HepG2 (cell line): ENCODE results near the gene ARPIN. TPM values are rescaled to one million over a fixed set of nuclear protein-coding genes. Genes with fewer than 3 reads are reported as not detected.
A peak's percentile ranks its signal among the peaks of the same experiment; 100 is the strongest.
"Not testable (repeated sequence)": the region's sequence is repeated elsewhere in the genome, so short reads cannot be mapped to it uniquely, and the experiment has no call there.

Source experiments
- ATAC-seq: fragments of 200-7000 bp; cut with Tn5 transposase; 3 replicates; pipeline ENCODE4 v1.9.1; 2020; ENCODE audit warnings: mild to moderate bottlenecking, moderate library complexity
- BruUV-seq: library from RNA; stranded (reverse); fragments of 400-500 nt; replicated peaks from 2 replicates; lab custom pipeline; 2021; lab: Mats Ljungman, UMichigan
- CTCF ChIA-PET: fragments of 300-600 bp; formaldehyde crosslinking; extraction: SDS; loops from one replicate; lab custom pipeline; 2021; ENCODE audit warnings: low total read pairs, inconsistent platforms, low intra/inter-chr PET ratio; lab: Yijun Ruan, JAX
- POLR2A ChIA-PET: fragments of 350-600 bp; sonication (Branson Sonifier 250); formaldehyde crosslinking; loops from one replicate; lab custom pipeline; 2020; ENCODE audit warnings: antibody characterized with exemption, inconsistent platforms; lab: Yijun Ruan, JAX
- DNase-seq: peaks from one replicate; pipeline ENCODE4 v3.0.0-alpha.2; 2015; ENCODE audit warnings: low spot score
- FAIRE-seq: peaks from 3 replicates; lab custom pipeline; 2011; peaks lifted over from hg19 to GRCh38; lab: Jason Lieb, UNC
- H2AFZ ChIP-seq: one replicate; pipeline ENCODE4 v1.6.1; 2011; ENCODE audit warnings: low read length, inconsistent platforms
- H3K27ac ChIP-seq: fragments of 300-600 bp; 3 replicates; pipeline ENCODE4 v1.8.0; 2011; ENCODE audit warnings: mixed run types, mild to moderate bottlenecking, mixed read lengths, low read length, inconsistent platforms; ENCODE audit not compliant: insufficient read depth; ENCODE audit errors: extremely low read length
- H3K27me3 ChIP-seq, 2 experiments: fragments of 200-600 bp in 1 of 2; 2 replicates in 1 of 2; 3 replicates in 1 of 2; pipeline versions ENCODE4 v1.6.0 to v1.8.0; 2011; ENCODE audit warnings: low read length in 2 of 2, mild to moderate bottlenecking in 2 of 2, moderate library complexity in 2 of 2, inconsistent platforms in 1 of 2; ENCODE audit not compliant: insufficient read depth in 2 of 2, control insufficient read depth in 1 of 2
- H3K36me3 ChIP-seq, 2 experiments: fragments of 200-600 bp in 1 of 2; replicated peaks in 1 of 2; 2 replicates in 1 of 2; 3 replicates in 1 of 2; pipeline versions ENCODE4 v1.5.1 to v1.8.0; 2011; ENCODE audit warnings: low read length in 2 of 2, inconsistent platforms in 1 of 2; ENCODE audit not compliant: insufficient read depth in 2 of 2, control insufficient read depth in 1 of 2
- H3K4me1 ChIP-seq: 2 replicates; pipeline ENCODE4 v1.5.1; 2012; ENCODE audit warnings: low read length, inconsistent platforms; ENCODE audit not compliant: insufficient read depth
- H3K4me2 ChIP-seq: 2 replicates; pipeline ENCODE4 v1.6.0; 2011; ENCODE audit warnings: low read depth, low read length, inconsistent platforms
- H3K4me3 ChIP-seq, 3 experiments: fragments of 200-600 bp in 1 of 3; sonication (generic), shearing (Covaris generic) in 1 of 3; replicated peaks in 1 of 3; 2 replicates each; pipeline ENCODE4 v1.5.1; 2011 to 2016; ENCODE audit warnings: low read length in 3 of 3, inconsistent platforms in 2 of 3, low read depth in 2 of 3, mild to moderate bottlenecking in 2 of 3, control low read depth in 1 of 3, mixed read lengths in 1 of 3; ENCODE audit not compliant: insufficient read depth in 1 of 3
- H3K79me2 ChIP-seq: one replicate; pipeline ENCODE4 v1.6.1; 2011; ENCODE audit warnings: low read length, inconsistent platforms; ENCODE audit not compliant: insufficient read depth
- H3K9ac ChIP-seq: 2 replicates; pipeline ENCODE4 v1.6.0; 2011; ENCODE audit warnings: mild to moderate bottlenecking, low read depth, low read length, inconsistent platforms; ENCODE audit not compliant: insufficient read depth
- H3K9me3 ChIP-seq: 2 replicates; pipeline ENCODE4 v1.5.1; 2012; ENCODE audit warnings: mild to moderate bottlenecking, low read length
- H4K20me1 ChIP-seq: 2 replicates; pipeline ENCODE4 v1.6.0; 2011; ENCODE audit warnings: inconsistent platforms, mild to moderate bottlenecking, low read length, moderate library complexity; ENCODE audit not compliant: insufficient read depth
- CEBPG ChIP-seq: IDR thresholded peaks from 2 replicates; pipeline ENCODE4 v1.6.1; 2016
- ISX ChIP-seq: sonication (generic); formaldehyde crosslinking; conservative IDR thresholded peaks from 2 replicates; pipeline ENCODE4 v1.5.0; 2020; ENCODE audit warnings: missing genetic modification reagents
- JUN ChIP-seq: sonication (generic); formaldehyde crosslinking; IDR thresholded peaks from 2 replicates; pipeline ENCODE4 v1.4.0; 2020; ENCODE audit warnings: mild to moderate bottlenecking, missing genetic modification reagents
- MAFF ChIP-seq: IDR thresholded peaks from 2 replicates; pipeline ENCODE4 v1.6.1; 2011; ENCODE audit warnings: low read depth, low read length, improper control_type of control experiment
- MAFK ChIP-seq, 2 experiments: IDR thresholded peaks in 1 of 2; conservative IDR thresholded peaks in 1 of 2; 2 replicates each; pipeline ENCODE4 v1.6.1; 2011; ENCODE audit warnings: improper control_type of control experiment in 2 of 2, low read length in 2 of 2
- RFXAP ChIP-seq: sonication (generic); formaldehyde crosslinking; IDR thresholded peaks from 2 replicates; pipeline ENCODE4 v1.4.0; 2020; ENCODE audit warnings: missing genetic modification reagents, borderline replicate concordance
- TGIF2 ChIP-seq: IDR thresholded peaks from 2 replicates; pipeline ENCODE4 v1.6.1; 2016; ENCODE audit warnings: control low read depth, missing compliant biosample characterization
- ZFP36L2 ChIP-seq: sonication (generic); formaldehyde crosslinking; IDR thresholded peaks from 2 replicates; pipeline ENCODE4 v1.4.0; 2020; ENCODE audit warnings: missing genetic modification reagents
- ZNF260 ChIP-seq: sonication (generic); formaldehyde crosslinking; IDR thresholded peaks from 2 replicates; pipeline ENCODE4 v1.4.0; 2020; ENCODE audit warnings: missing genetic modification reagents, low read depth, mild to moderate bottlenecking, borderline replicate concordance
- ZNF431 ChIP-seq: sonication (generic); formaldehyde crosslinking; IDR thresholded peaks from 2 replicates; pipeline ENCODE4 v1.9.0; 2022; ENCODE audit warnings: missing genetic modification reagents, low read depth, mild to moderate bottlenecking, borderline replicate concordance
- ZNF597 ChIP-seq: sonication (generic); formaldehyde crosslinking; IDR thresholded peaks from 2 replicates; pipeline ENCODE4 v1.5.0; 2020; ENCODE audit warnings: missing genetic modification reagents
- ZNF629 ChIP-seq: sonication (generic); formaldehyde crosslinking; conservative IDR thresholded peaks from 2 replicates; pipeline ENCODE4 v1.5.0; 2020; ENCODE audit warnings: missing genetic modification reagents
- ZNF709 ChIP-seq: sonication (generic); formaldehyde crosslinking; IDR thresholded peaks from 2 replicates; pipeline ENCODE4 v1.5.0; 2020; ENCODE audit warnings: mild to moderate bottlenecking, missing genetic modification reagents
- ZNF891 ChIP-seq: sonication (generic); formaldehyde crosslinking; IDR thresholded peaks from 2 replicates; pipeline ENCODE4 v1.5.0; 2020; ENCODE audit warnings: mild to moderate bottlenecking, missing genetic modification reagents
- WGBS: methylation state at CpG from one replicate; pipeline ENCODE4 v1.1.6; 2017; ENCODE audit warnings: low lambda C conversion rate; 5-methylcytosine and 5-hydroxymethylcytosine counted together
- in situ Hi-C: cut with HindIII; loops from 2 replicates; pipeline ENCODE4 v1.10.0; 2017; ENCODE audit warnings: low pct_unique_long_range_greater_than_20kb; ENCODE audit not compliant: extremely low pct_ligation_motif_present
- intact Hi-C: fragments of 100-400 bp; cut with micrococcal nuclease; formaldehyde crosslinking; loops from one replicate; pipeline ENCODE4 v1.10.0; 2022; ENCODE audit not compliant: unreplicated experiment
- polyA plus RNA-seq, 8 experiments: library from polyadenylated mRNA; depleted of rRNA in 3 of 8; stranded (reverse) in 7 of 8; unstranded in 1 of 8; fragments of >200 nt; fragmentation: Illumina TruSeq in 4 of 8; extraction: Trizol in 4 of 8; gene quantifications; 2 replicates each; pipeline versions ENCODE4 v1.2.1 to v1.2.3, GENCODE V29; 2011 to 2016; ENCODE audit warnings: low read depth in 4 of 8, missing spikeins in 1 of 8, mixed read lengths in 1 of 8; ENCODE audit not compliant: insufficient read depth in 1 of 8
- total RNA-seq, 5 experiments: library from RNA; depleted of rRNA; stranded (reverse); fragments of >200 nt; fragmentation: Illumina TruSeq; extraction: Trizol; gene quantifications; 2 replicates each; pipeline ENCODE4 v1.2.3, GENCODE V29; 2016; ENCODE audit warnings: low read depth in 1 of 5

Gene ARPIN
- total and polyA plus RNA-seq, 2 of the 13 experiments (the other 11 are each of a cell fraction or from before 2014, with no cell fraction given) = 2.8 to 5.0 TPM

DNA sequence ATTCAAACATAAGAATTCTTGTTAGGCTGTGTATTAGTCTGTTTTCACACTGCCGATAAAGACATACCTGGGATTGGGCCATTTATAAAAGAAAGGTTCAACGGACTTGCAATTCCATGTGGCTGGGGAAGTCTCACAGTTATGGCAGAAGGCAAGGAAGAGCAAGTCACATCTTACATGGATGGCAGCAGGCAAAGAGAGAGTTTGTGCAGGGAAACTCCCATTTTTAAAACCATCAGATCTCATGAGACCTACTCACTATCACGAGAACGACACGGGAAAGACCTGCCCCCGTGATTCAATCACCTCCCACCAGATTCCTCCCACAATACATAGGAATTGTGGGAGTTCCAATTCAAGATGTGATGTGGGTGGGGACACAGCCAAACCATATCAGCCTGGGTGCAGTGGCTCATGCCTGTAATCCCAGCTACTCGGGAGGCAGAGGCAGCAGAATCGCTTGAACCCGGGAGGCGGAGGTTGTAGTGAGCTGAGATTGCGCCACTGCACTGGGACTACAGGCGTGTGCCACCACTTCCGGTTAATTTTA lies 42.8 kb upstream of the ARPIN start:
- POLR2A ChIA-PET, BruUV-seq: not testable (repeated sequence)
- WGBS = 77% methylated on average over 12 of the region's 13 CpGs

DNA sequence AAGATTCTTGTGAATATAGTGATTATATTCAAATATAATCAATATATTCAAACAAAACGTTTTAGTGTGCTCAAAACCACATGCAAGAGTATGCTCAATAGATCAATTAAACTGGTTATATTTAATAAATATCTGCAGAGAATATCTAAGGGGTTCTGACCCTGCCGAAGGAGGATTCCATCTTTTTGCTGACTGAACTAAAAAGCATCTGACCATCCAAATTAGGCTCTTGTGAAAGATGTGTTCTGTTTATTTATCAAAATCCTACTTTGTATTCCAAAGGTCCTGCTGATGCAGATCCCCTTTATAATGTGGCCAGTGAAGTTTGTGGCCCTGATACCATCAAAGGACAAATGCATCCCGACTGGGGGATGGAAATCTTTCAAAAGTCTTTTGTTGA lies 41.8 kb upstream of the ARPIN start:
- H2AFZ ChIP-seq = no peak overlapping the region
- intact Hi-C loops (no loop called here), in situ Hi-C loops (no loop called here)
- FAIRE-seq (no peak), DNase-seq (no peak), ATAC-seq (no peak)
- BruUV-seq = no TSS peak
- ChIA-PET POLR2A (no interaction called here), CTCF (no interaction called here)
- H3K4me1 ChIP-seq = peaks cover 16% of the 10 kb centered on the region
- 15% methylated on average over 3 of the region's 3 CpGs for WGBS
- H3K36me3 ChIP-seq = no peaks in the 10 kb centered on the region
- no peaks in the 10 kb centered on the region for H3K79me2 ChIP-seq
- H3K4me2 ChIP-seq = no peak overlapping the region
- H3K9ac ChIP-seq = no peak overlapping the region
- H4K20me1 ChIP-seq = no peaks in the 10 kb centered on the region
- no peak overlapping the region for H3K27ac ChIP-seq
- H3K4me3 ChIP-seq = no peak overlapping the region
- TF ChIP-seq ZNF629 (CRISPR knock-in tag) (no peak), ISX (CRISPR knock-in tag) (no peak), MAFF (peak; percentile 77), ZNF260 (no peak), ZNF709 (CRISPR knock-in tag) (no peak), ZNF597 (no peak), MAFK (conservative IDR thresholded peaks at IDR 0.05 in 1 of 2, IDR thresholded peaks at IDR 0.05 in 1 of 2; ENCODE audit: low read length in 2 of 2) (peak; percentile 67 to 85), RFXAP (CRISPR knock-in tag) (no peak), TGIF2 (CRISPR knock-in tag) (no peak), JUN (CRISPR knock-in tag) (no peak), ZFP36L2 (no peak), ZNF891 (CRISPR knock-in tag) (no peak), CEBPG (CRISPR knock-in tag) (no peak)
- H3K9me3 ChIP-seq = no peaks in the 10 kb centered on the region
- no peaks in the 10 kb centered on the region for H3K27me3 ChIP-seq

More for the DNA sequence above, 42.8 kb upstream of the ARPIN start:
- H3K9me3 ChIP-seq, H3K4me2 ChIP-seq, FAIRE-seq, H3K4me3 ChIP-seq, CTCF ChIA-PET, H4K20me1 ChIP-seq, intact Hi-C loops, H3K27me3 ChIP-seq, H3K79me2 ChIP-seq, DNase-seq, H3K27ac ChIP-seq, H2AFZ ChIP-seq, in situ Hi-C loops, H3K9ac ChIP-seq, H3K36me3 ChIP-seq, ATAC-seq: not testable (repeated sequence)
- TF ChIP-seq ZNF431 (CRISPR knock-in tag) = peak; percentile 77
- H3K4me1 ChIP-seq = peaks cover 16% of the 10 kb centered on the region
